Measurements from ENCODE around the gene HLF.

Gene HLF

GRCh38 chr17:55258578-55259135 is 6.1 kb upstream of the HLF start:
- no peak for FAIRE-seq

GRCh38 chr17:55259684-55260111 is 5.1 kb upstream of the HLF start:
- FAIRE-seq: no peak

- FAIRE-seq: no peak
Measured at GRCh38 chr17:55261311-55261710, 3.4 kb upstream of the HLF start.

- no peak for FAIRE-seq
Measured at GRCh38 chr17:55263569-55264277, 1.0 kb upstream of the HLF start.

GRCh38 chr17:55264278-55264644 is 499 bp upstream of the HLF start:
- FAIRE-seq: no peak

GRCh38 chr17:55265311-55266021 is 706 bp downstream of the HLF start:
- FAIRE-seq: no peak

GRCh38 chr17:55266051-55266957 is 1.5 kb downstream of the HLF start:
- FAIRE-seq: no peak

GRCh38 chr17:55266958-55267688 is 2.4 kb downstream of the HLF start:
- FAIRE-seq: no peak

- no peak for FAIRE-seq
Measured at GRCh38 chr17:55267777-55268648, 3.3 kb downstream of the HLF start.

GRCh38 chr17:55268649-55269480 is 4.1 kb downstream of the HLF start:
- FAIRE-seq: no peak

GRCh38 chr17:55269894-55270293 is 5.1 kb downstream of the HLF start:
- no peak for FAIRE-seq

GRCh38 chr17:55271223-55271571 is 6.4 kb downstream of the HLF start:
- FAIRE-seq: no peak

- FAIRE-seq: no peak
Measured at GRCh38 chr17:55271958-55272710, 7.4 kb downstream of the HLF start.

GRCh38 chr17:55272711-55273578 is 8.2 kb downstream of the HLF start:
- no peak for FAIRE-seq

GRCh38 chr17:55273579-55274354 is 9.0 kb downstream of the HLF start:
- no peak for FAIRE-seq

GRCh38 chr17:55274355-55275255 is 9.8 kb downstream of the HLF start:
- no peak for FAIRE-seq

Measured in colon (tissue), 2 donors.